ENCODE data around the gene NFX1.

- TF ChIP-seq POLR2A (IDR thresholded peaks at IDR 0.05) (no peak), CTCF (IDR thresholded peaks at IDR 0.05) (no peak)
Observed at GRCh38 chr9:33294670-33295432, 4.5 kb downstream of the NFX1 start.

Measured in right lobe of liver (tissue), 4 donors.